A549 (cell line): ENCODE data around the gene SYNPO2.
"Not testable (repeated sequence)": the region's sequence is repeated elsewhere in the genome, so short reads cannot be mapped to it uniquely, and the experiment has no call there.

Experiments
- CTCF ChIP-seq: fragments of >200 bp; sonication (Bioruptor Twin); formaldehyde crosslinking; IDR thresholded peaks from 3 replicates; pipeline ENCODE4 v1.5.1; 2016
- ELK1 ChIP-seq: fragments of 150-350 bp; IDR thresholded peaks from 2 replicates; pipeline ENCODE4 v1.6.1; 2014; ENCODE audit warnings: low read depth, mild to moderate bottlenecking, low read length
- EP300 ChIP-seq, 2 experiments: fragments of >200 bp; sonication (Bioruptor Twin); formaldehyde crosslinking; IDR thresholded peaks; 2 replicates in 1 of 2; 3 replicates in 1 of 2; pipeline ENCODE4 v1.6.1; 2016 to 2017
- KDM1A ChIP-seq: fragments of 200-600 bp; sonication (generic); IDR thresholded peaks from 2 replicates; pipeline ENCODE4 v1.6.1; 2016; ENCODE audit warnings: low read depth, mild to moderate bottlenecking
- MAX ChIP-seq: IDR thresholded peaks from 2 replicates; pipeline ENCODE4 v1.6.1; 2012
- MAZ ChIP-seq: fragments of 150-350 bp; IDR thresholded peaks from 2 replicates; pipeline ENCODE4 v1.6.1; 2014; ENCODE audit warnings: antibody characterized with exemption, low read depth, low read length, borderline replicate concordance
- NFE2L2 ChIP-seq: fragments of 150-350 bp; conservative IDR thresholded peaks from 2 replicates; pipeline ENCODE4 v1.6.1; 2014; ENCODE audit warnings: low read length
- POLR2A ChIP-seq: IDR thresholded peaks from 2 replicates; pipeline ENCODE4 v1.6.1; 2012; ENCODE audit warnings: mild to moderate bottlenecking, low read length
- RNF2 ChIP-seq: fragments of 200-600 bp; sonication (generic); IDR thresholded peaks from 2 replicates; pipeline ENCODE4 v1.6.1; 2016; ENCODE audit warnings: low read depth, mild to moderate bottlenecking, antibody characterized with exemption, moderate library complexity, borderline replicate concordance
- SREBF2 ChIP-seq: fragments of 450-650 bp; IDR thresholded peaks from 2 replicates; pipeline ENCODE4 v1.6.1; 2014; ENCODE audit warnings: mild to moderate bottlenecking, moderate library complexity

GRCh38 chr4:119047059-119047458 is 158.4 kb downstream of the SYNPO2 start:
- TF ChIP-seq CTCF; MAX; ELK1; POLR2A; KDM1A; EP300 (IDR thresholded peaks at IDR 0.05); MAZ; NFE2L2; SREBF2; RNF2: not testable (repeated sequence)
